Fibroblast of lung (primary cell): ENCODE measurements around the gene CACNB4. TPM values are rescaled to one million over a fixed set of nuclear protein-coding genes. Genes with fewer than 3 reads are reported as not detected.

Source experiments
- DNase-seq, 2 donors: peaks; one replicate each; pipeline versions ENCODE4 v3.0.0 to v3.0.0-alpha.2; 2010; ENCODE audit warnings: low read depth in 2 of 2
- H2AFZ ChIP-seq: 2 replicates; pipeline ENCODE4 v1.5.1; 2012; ENCODE audit warnings: low read length, control low read depth, inconsistent platforms
- H3K27ac ChIP-seq: 2 replicates; pipeline ENCODE4 v1.5.1; 2011; ENCODE audit warnings: low read length, control low read depth; ENCODE audit not compliant: insufficient read depth
- H3K27me3 ChIP-seq: 2 replicates; pipeline ENCODE4 v1.5.1; 2011; ENCODE audit warnings: mild to moderate bottlenecking, low read length; ENCODE audit not compliant: control insufficient read depth, insufficient read depth
- H3K36me3 ChIP-seq: 2 replicates; pipeline ENCODE4 v1.5.1; 2011; ENCODE audit warnings: low read length; ENCODE audit not compliant: control insufficient read depth, insufficient read depth
- H3K4me1 ChIP-seq: 2 replicates; pipeline ENCODE4 v1.5.1; 2011; ENCODE audit warnings: low read length; ENCODE audit not compliant: control insufficient read depth, insufficient read depth; ENCODE audit errors: extremely low read depth
- H3K4me2 ChIP-seq: 2 replicates; pipeline ENCODE4 v1.5.1; 2011; ENCODE audit warnings: low read length, control low read depth; ENCODE audit not compliant: insufficient read depth; ENCODE audit errors: extremely low read depth
- H3K4me3 ChIP-seq, 4 experiments: fragments of 200-600 bp in 1 of 4; sonication (generic) in 1 of 4; replicated peaks in 1 of 4; 2 replicates each; pipeline ENCODE4 v1.5.1; 2011 to 2016; ENCODE audit warnings: low read length in 4 of 4, low read depth in 3 of 4, mild to moderate bottlenecking in 3 of 4, control low read depth in 2 of 4, inconsistent platforms in 1 of 4, mixed read lengths in 1 of 4; ENCODE audit not compliant: insufficient read depth in 1 of 4; ENCODE audit errors: control extremely low read depth in 1 of 4
- H3K79me2 ChIP-seq: 2 replicates; pipeline ENCODE4 v1.5.1; 2012; ENCODE audit warnings: mild to moderate bottlenecking, low read length, inconsistent platforms; ENCODE audit not compliant: control insufficient read depth, insufficient read depth
- H3K9ac ChIP-seq: 2 replicates; pipeline ENCODE4 v1.5.1; 2011; ENCODE audit warnings: mild to moderate bottlenecking, low read length, control low read depth; ENCODE audit not compliant: insufficient read depth
- H3K9me3 ChIP-seq: 2 replicates; pipeline ENCODE4 v1.5.1; 2012; ENCODE audit warnings: low read depth, low read length; ENCODE audit not compliant: control insufficient read depth, insufficient read depth
- H4K20me1 ChIP-seq: 2 replicates; pipeline ENCODE4 v1.5.1; 2011; ENCODE audit warnings: low read length; ENCODE audit not compliant: control insufficient read depth, insufficient read depth; ENCODE audit errors: extremely low read depth
- EZH2 ChIP-seq: IDR thresholded peaks from 2 replicates; pipeline ENCODE4 v1.5.1; 2012; ENCODE audit warnings: low read length, control low read depth, mild to moderate bottlenecking; ENCODE audit errors: missing control alignments
- polyA plus RNA-seq, 2 donors: library from polyadenylated mRNA; depleted of rRNA in 1 of 2; stranded (reverse) in 1 of 2; unstranded in 1 of 2; fragments of >200 nt; gene quantifications; 2 replicates each; pipeline ENCODE4 v1.2.1, GENCODE V29; 2011 to 2012; ENCODE audit warnings: missing spikeins in 1 of 2
- total RNA-seq: library from RNA; depleted of rRNA; stranded (reverse); fragments of >200 nt; gene quantifications from 2 replicates; pipeline ENCODE4 v1.2.1, GENCODE V29; 2014
- TF ChIP-seq, protein P1 (sequence below), 2 donors: IDR thresholded peaks in 1 of 2; conservative IDR thresholded peaks in 1 of 2; 1 replicate in 1 of 2; 2 replicates in 1 of 2; pipeline ENCODE4 v1.5.1; 2011 to 2012; ENCODE audit warnings: low read length in 2 of 2, control low read depth in 1 of 2, inconsistent platforms in 1 of 2, low read depth in 1 of 2, mild to moderate bottlenecking in 1 of 2

CACNB4 gene
- total and polyA plus RNA-seq, 2 donors (not counting 1 experiment from before 2014, with no cell fraction given): 0.66 to 2.5 TPM

DNA sequence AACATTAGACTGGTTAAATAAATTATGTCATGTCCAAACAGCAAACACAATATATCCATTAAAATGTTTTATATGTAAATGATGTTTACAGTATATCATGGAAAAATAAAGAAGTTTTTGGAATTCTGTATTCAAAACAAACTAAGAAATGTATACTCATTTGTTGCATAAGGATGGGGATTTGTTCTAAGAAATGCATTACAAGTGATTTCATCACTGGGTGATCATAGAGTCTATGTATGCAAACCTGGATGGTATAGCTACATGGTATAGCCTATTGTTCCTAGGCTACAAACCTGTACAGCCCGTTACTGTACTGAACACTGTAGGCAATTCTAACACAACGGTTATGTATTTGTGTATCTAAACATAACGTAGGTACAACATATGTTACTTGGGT lies 305.7 kb downstream of the CACNB4 start:
- H4K20me1 ChIP-seq: no peaks in the 10 kb centered on the region
- TF ChIP-seq, protein P1, sequence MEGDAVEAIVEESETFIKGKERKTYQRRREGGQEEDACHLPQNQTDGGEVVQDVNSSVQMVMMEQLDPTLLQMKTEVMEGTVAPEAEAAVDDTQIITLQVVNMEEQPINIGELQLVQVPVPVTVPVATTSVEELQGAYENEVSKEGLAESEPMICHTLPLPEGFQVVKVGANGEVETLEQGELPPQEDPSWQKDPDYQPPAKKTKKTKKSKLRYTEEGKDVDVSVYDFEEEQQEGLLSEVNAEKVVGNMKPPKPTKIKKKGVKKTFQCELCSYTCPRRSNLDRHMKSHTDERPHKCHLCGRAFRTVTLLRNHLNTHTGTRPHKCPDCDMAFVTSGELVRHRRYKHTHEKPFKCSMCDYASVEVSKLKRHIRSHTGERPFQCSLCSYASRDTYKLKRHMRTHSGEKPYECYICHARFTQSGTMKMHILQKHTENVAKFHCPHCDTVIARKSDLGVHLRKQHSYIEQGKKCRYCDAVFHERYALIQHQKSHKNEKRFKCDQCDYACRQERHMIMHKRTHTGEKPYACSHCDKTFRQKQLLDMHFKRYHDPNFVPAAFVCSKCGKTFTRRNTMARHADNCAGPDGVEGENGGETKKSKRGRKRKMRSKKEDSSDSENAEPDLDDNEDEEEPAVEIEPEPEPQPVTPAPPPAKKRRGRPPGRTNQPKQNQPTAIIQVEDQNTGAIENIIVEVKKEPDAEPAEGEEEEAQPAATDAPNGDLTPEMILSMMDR (conservative IDR thresholded peaks at IDR 0.05 in 1 of 2, IDR thresholded peaks at IDR 0.05 in 1 of 2; ENCODE audit: low read depth in 1 of 2, low read length in 2 of 2): no peak
- no peak for TF ChIP-seq EZH2
- H3K36me3 ChIP-seq: no peaks in the 10 kb centered on the region
- no peak overlapping the region for H2AFZ ChIP-seq
- H3K27me3 ChIP-seq: no peaks in the 10 kb centered on the region
- no peaks in the 10 kb centered on the region for H3K4me1 ChIP-seq
- no peak for DNase-seq
- H3K4me3 ChIP-seq: no peak overlapping the region
- no peaks in the 10 kb centered on the region for H3K9me3 ChIP-seq
- no peak overlapping the region for H3K9ac ChIP-seq
- H3K79me2 ChIP-seq: no peaks in the 10 kb centered on the region
- no peak overlapping the region for H3K27ac ChIP-seq
- no peak overlapping the region for H3K4me2 ChIP-seq

DNA sequence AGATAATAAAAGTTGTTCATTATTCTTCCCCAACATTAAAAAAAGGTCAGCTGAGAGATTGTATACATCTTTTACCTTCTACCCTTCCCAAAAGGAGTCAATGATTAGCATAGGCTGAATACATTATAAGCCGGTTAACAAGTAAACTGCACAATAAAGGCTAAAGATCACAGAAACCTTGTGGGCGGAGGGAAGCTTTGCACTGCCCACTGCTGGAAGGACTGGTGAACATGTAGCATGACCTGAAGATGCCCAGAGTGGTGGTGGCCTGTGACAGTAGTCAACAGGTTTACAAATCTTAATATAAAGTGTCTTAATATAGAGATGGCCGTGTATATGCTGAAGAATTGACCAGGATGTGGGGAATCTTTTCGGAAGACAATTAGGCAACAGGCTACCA lies 306.3 kb downstream of the CACNB4 start:
- H3K4me1 ChIP-seq: no peaks in the 10 kb centered on the region
- no peaks in the 10 kb centered on the region for H3K36me3 ChIP-seq
- DNase-seq: no peak
- H3K4me3 ChIP-seq: no peak overlapping the region
- no peaks in the 10 kb centered on the region for H4K20me1 ChIP-seq
- H3K79me2 ChIP-seq: no peaks in the 10 kb centered on the region
- H2AFZ ChIP-seq: no peak overlapping the region
- H3K27ac ChIP-seq: no peak overlapping the region
- H3K4me2 ChIP-seq: no peak overlapping the region
- H3K27me3 ChIP-seq: no peaks in the 10 kb centered on the region
- no peaks in the 10 kb centered on the region for H3K9me3 ChIP-seq
- no peak overlapping the region for H3K9ac ChIP-seq
- TF ChIP-seq, protein P1 (conservative IDR thresholded peaks at IDR 0.05 in 1 of 2, IDR thresholded peaks at IDR 0.05 in 1 of 2; ENCODE audit: low read depth in 1 of 2, low read length in 2 of 2): no peak
- no peak for TF ChIP-seq EZH2

DNA sequence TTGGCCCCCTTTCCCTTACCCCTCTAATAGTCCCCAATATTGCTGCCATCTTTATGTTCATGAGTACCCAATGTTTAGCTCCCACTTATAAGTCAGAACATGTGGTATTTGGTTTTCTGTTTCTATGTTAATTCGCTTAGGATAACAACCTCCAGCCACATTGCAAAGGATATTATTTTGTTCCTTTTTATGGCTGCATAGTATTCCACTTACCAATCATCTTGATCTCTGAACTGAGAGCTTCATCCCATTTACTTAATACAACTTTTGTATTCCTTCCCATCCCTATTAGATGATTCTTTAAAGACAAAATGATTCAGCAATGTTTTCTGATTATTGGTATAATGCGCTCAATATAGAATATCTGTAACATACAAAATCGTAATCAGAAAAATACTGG lies 307.3 kb downstream of the CACNB4 start:
- no peaks in the 10 kb centered on the region for H4K20me1 ChIP-seq
- no peaks in the 10 kb centered on the region for H3K36me3 ChIP-seq
- no peak overlapping the region for H3K4me3 ChIP-seq
- TF ChIP-seq EZH2: no peak
- TF ChIP-seq, protein P1 (conservative IDR thresholded peaks at IDR 0.05 in 1 of 2, IDR thresholded peaks at IDR 0.05 in 1 of 2; ENCODE audit: low read depth in 1 of 2, low read length in 2 of 2): no peak
- DNase-seq: no peak
- no peaks in the 10 kb centered on the region for H3K79me2 ChIP-seq
- H2AFZ ChIP-seq: no peak overlapping the region
- H3K9me3 ChIP-seq: no peaks in the 10 kb centered on the region
- no peak overlapping the region for H3K4me2 ChIP-seq
- no peaks in the 10 kb centered on the region for H3K4me1 ChIP-seq
- no peak overlapping the region for H3K9ac ChIP-seq
- H3K27me3 ChIP-seq: no peaks in the 10 kb centered on the region
- no peak overlapping the region for H3K27ac ChIP-seq
